GM23338 (cell line): ENCODE measurements around the gene GTPBP4. TPM values are rescaled to one million over a fixed set of nuclear protein-coding genes. Genes with fewer than 3 reads are reported as not detected.

ENCODE experiments used
- ATAC-seq: fragments of 200-7000 bp; cut with Tn5 transposase; 3 replicates; pipeline ENCODE4 v1.9.1; 2020
- DNase-seq: peaks from one replicate; pipeline ENCODE4 v3.0.0-alpha.2; 2015; ENCODE audit warnings: low spot score
- H2AFZ ChIP-seq: fragments of 200-600 bp; sonication (generic); 2 replicates; pipeline ENCODE4 v1.8.0; 2016; ENCODE audit warnings: antibody characterized with exemption, mild to moderate bottlenecking, moderate library complexity
- H3F3A ChIP-seq: fragments of 200-600 bp; sonication (generic); replicated peaks from 2 replicates; pipeline ENCODE4 v1.8.0; 2017; ENCODE audit warnings: antibody characterized with exemption, mixed run types, low read depth
- H3K27ac ChIP-seq: fragments of 200-600 bp; sonication (generic); 2 replicates; pipeline ENCODE4 v1.6.1; 2016; ENCODE audit warnings: low read depth
- H3K27me3 ChIP-seq: fragments of 200-600 bp; sonication (generic); 2 replicates; pipeline ENCODE4 v1.8.0; 2016; ENCODE audit warnings: mild to moderate bottlenecking, mixed run types, moderate library complexity; ENCODE audit not compliant: insufficient read depth
- H3K36me3 ChIP-seq: fragments of 200-600 bp; sonication (generic); 2 replicates; pipeline ENCODE4 v1.8.0; 2016; ENCODE audit warnings: mild to moderate bottlenecking; ENCODE audit not compliant: insufficient read depth
- H3K4me1 ChIP-seq: fragments of 200-600 bp; sonication (generic); 2 replicates; pipeline ENCODE4 v1.8.0; 2016; ENCODE audit warnings: mild to moderate bottlenecking, moderate library complexity; ENCODE audit not compliant: insufficient read depth
- H3K4me2 ChIP-seq: fragments of 200-600 bp; sonication (generic); 2 replicates; pipeline ENCODE4 v1.7.1; 2017; ENCODE audit warnings: mixed run types
- H3K4me3 ChIP-seq: fragments of 200-600 bp; sonication (generic); 2 replicates; pipeline ENCODE4 v1.6.1; 2016; ENCODE audit warnings: mixed run types
- H3K79me2 ChIP-seq: fragments of 200-600 bp; sonication (generic); replicated peaks from 2 replicates; pipeline ENCODE4 v1.8.0; 2017; ENCODE audit warnings: mild to moderate bottlenecking; ENCODE audit not compliant: insufficient read depth
- H3K9me2 ChIP-seq: fragments of 200-600 bp; sonication (generic); 2 replicates; pipeline ENCODE4 v1.8.0; 2017; ENCODE audit not compliant: insufficient read depth
- H4K20me1 ChIP-seq: fragments of 200-600 bp; sonication (generic); replicated peaks from 2 replicates; pipeline ENCODE4 v1.8.0; 2017; ENCODE audit warnings: mild to moderate bottlenecking; ENCODE audit not compliant: insufficient read depth
- H3K27ac Mint-ChIP-seq: 2 replicates; pipeline ENCODE4 v1.8.0; 2020; ENCODE audit warnings: inconsistent platforms, mild to moderate bottlenecking, moderate library complexity, mixed read lengths
- H3K27me3 Mint-ChIP-seq: 3 replicates; pipeline ENCODE4 v1.8.0; 2022; ENCODE audit warnings: low read depth, mild to moderate bottlenecking, moderate library complexity, mixed read lengths, inconsistent platforms; ENCODE audit not compliant: insufficient read depth, poor library complexity
- H3K36me3 Mint-ChIP-seq: 3 replicates; pipeline ENCODE4 v1.8.0; 2021; ENCODE audit warnings: low read depth, mild to moderate bottlenecking, inconsistent platforms, moderate library complexity, mixed read lengths
- H3K4me1 Mint-ChIP-seq: 3 replicates; pipeline ENCODE4 v1.8.0; 2020; ENCODE audit warnings: mild to moderate bottlenecking, inconsistent platforms, mixed read lengths
- H3K4me3 Mint-ChIP-seq: 3 replicates; pipeline ENCODE4 v1.8.0; 2021; ENCODE audit warnings: moderate library complexity, mild to moderate bottlenecking, inconsistent platforms, mixed read lengths
- H3K9me3 Mint-ChIP-seq: 3 replicates; pipeline ENCODE4 v1.8.0; 2020; ENCODE audit warnings: moderate library complexity, mild to moderate bottlenecking, inconsistent platforms, mixed read lengths
- EZH2phosphoT487 ChIP-seq: fragments of 200-600 bp; sonication (generic); IDR thresholded peaks from one replicate; pipeline ENCODE4 v1.8.1; 2018; ENCODE audit warnings: antibody characterized with exemption; ENCODE audit not compliant: unreplicated experiment
- JUNB ChIP-seq: IDR thresholded peaks from one replicate; pipeline ENCODE4 v1.6.1; 2016; ENCODE audit warnings: antibody characterized with exemption; ENCODE audit not compliant: unreplicated experiment
- POLR2AphosphoS5 ChIP-seq: IDR thresholded peaks from 2 replicates; pipeline ENCODE4 v1.6.1; 2016; ENCODE audit warnings: antibody characterized with exemption, low read depth
- STAT1 ChIP-seq: IDR thresholded peaks from one replicate; pipeline ENCODE4 v1.6.1; 2016; ENCODE audit warnings: antibody characterized with exemption; ENCODE audit not compliant: unreplicated experiment
- ZNF114 ChIP-seq: fragments of 250-450 bp; sonication (Bioruptor Pico); IDR thresholded peaks from 2 replicates; pipeline ENCODE4 v1.5.0; 2020; ENCODE audit warnings: mild to moderate bottlenecking, moderate library complexity
- ZNF331 ChIP-seq: fragments of 250-450 bp; sonication (Bioruptor Pico); IDR thresholded peaks from 2 replicates; pipeline ENCODE4 v1.5.0; 2020; ENCODE audit warnings: low read depth, mild to moderate bottlenecking, moderate library complexity
- polyA plus RNA-seq: library from polyadenylated mRNA; unstranded; fragments of >200 nt; fragmentation: Nextera tagmentation; extraction: Ambion mirVana; gene quantifications from 2 replicates; pipeline ENCODE4 v1.2.1, GENCODE V29; 2016
- total RNA-seq: library from RNA; depleted of rRNA; stranded (reverse); fragments of >200 nt; shearing (Covaris generic); gene quantifications from 2 replicates; pipeline ENCODE4 v1.2.3, GENCODE V29; 2014
- TF ChIP-seq, protein P1 (sequence below): IDR thresholded peaks from one replicate; pipeline ENCODE4 v1.6.1; 2018; ENCODE audit warnings: antibody characterized with exemption; ENCODE audit not compliant: unreplicated experiment
- TF ChIP-seq, protein P2 (sequence below): IDR thresholded peaks from 2 replicates; pipeline ENCODE4 v1.6.1; 2016; ENCODE audit warnings: antibody characterized with exemption
- TF ChIP-seq, protein P3 (sequence below), 2 experiments: fragments of 200-600 bp in 1 of 2; sonication (generic) in 1 of 2; conservative IDR thresholded peaks; 2 replicates each; pipeline versions ENCODE4 v1.5.1 to v1.6.1; 2016 to 2017; ENCODE audit warnings: antibody characterized with exemption in 2 of 2, low read depth in 2 of 2, mild to moderate bottlenecking in 2 of 2, moderate library complexity in 1 of 2

The GTPBP4 gene
- total and polyA plus RNA-seq, 2 experiments from 2014 or later: 56.5 to 62.6 TPM

DNA sequence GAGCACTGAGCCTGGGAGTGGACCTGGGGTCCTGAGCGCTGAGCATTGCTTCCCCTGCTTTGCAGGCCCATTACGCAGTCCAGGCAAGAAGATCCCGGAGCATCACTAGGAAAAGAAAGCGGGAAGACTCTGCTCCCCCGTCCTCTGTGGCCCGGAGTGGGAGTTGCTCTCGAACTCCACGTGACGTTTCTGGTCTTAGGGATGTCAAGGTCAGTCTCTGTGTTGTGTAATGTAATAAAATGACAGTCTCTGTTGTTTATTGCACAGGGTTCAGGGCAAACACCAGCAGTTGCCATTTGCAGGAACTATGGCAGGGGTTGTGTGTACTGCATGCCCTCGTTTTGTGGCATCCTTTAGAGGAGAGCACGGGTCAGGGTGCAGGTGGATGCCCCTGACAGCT, 27.5 kb downstream of the GTPBP4 start (continued):
- TF ChIP-seq, protein P1, sequence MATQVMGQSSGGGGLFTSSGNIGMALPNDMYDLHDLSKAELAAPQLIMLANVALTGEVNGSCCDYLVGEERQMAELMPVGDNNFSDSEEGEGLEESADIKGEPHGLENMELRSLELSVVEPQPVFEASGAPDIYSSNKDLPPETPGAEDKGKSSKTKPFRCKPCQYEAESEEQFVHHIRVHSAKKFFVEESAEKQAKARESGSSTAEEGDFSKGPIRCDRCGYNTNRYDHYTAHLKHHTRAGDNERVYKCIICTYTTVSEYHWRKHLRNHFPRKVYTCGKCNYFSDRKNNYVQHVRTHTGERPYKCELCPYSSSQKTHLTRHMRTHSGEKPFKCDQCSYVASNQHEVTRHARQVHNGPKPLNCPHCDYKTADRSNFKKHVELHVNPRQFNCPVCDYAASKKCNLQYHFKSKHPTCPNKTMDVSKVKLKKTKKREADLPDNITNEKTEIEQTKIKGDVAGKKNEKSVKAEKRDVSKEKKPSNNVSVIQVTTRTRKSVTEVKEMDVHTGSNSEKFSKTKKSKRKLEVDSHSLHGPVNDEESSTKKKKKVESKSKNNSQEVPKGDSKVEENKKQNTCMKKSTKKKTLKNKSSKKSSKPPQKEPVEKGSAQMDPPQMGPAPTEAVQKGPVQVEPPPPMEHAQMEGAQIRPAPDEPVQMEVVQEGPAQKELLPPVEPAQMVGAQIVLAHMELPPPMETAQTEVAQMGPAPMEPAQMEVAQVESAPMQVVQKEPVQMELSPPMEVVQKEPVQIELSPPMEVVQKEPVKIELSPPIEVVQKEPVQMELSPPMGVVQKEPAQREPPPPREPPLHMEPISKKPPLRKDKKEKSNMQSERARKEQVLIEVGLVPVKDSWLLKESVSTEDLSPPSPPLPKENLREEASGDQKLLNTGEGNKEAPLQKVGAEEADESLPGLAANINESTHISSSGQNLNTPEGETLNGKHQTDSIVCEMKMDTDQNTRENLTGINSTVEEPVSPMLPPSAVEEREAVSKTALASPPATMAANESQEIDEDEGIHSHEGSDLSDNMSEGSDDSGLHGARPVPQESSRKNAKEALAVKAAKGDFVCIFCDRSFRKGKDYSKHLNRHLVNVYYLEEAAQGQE: no peak
- TF ChIP-seq ZNF114 (CRISPR knock-in tag) (no peak), STAT1 (no peak), JUNB (no peak)
- TF ChIP-seq, protein P2, sequence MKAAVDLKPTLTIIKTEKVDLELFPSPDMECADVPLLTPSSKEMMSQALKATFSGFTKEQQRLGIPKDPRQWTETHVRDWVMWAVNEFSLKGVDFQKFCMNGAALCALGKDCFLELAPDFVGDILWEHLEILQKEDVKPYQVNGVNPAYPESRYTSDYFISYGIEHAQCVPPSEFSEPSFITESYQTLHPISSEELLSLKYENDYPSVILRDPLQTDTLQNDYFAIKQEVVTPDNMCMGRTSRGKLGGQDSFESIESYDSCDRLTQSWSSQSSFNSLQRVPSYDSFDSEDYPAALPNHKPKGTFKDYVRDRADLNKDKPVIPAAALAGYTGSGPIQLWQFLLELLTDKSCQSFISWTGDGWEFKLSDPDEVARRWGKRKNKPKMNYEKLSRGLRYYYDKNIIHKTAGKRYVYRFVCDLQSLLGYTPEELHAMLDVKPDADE: no peak
- TF ChIP-seq, protein P3, sequence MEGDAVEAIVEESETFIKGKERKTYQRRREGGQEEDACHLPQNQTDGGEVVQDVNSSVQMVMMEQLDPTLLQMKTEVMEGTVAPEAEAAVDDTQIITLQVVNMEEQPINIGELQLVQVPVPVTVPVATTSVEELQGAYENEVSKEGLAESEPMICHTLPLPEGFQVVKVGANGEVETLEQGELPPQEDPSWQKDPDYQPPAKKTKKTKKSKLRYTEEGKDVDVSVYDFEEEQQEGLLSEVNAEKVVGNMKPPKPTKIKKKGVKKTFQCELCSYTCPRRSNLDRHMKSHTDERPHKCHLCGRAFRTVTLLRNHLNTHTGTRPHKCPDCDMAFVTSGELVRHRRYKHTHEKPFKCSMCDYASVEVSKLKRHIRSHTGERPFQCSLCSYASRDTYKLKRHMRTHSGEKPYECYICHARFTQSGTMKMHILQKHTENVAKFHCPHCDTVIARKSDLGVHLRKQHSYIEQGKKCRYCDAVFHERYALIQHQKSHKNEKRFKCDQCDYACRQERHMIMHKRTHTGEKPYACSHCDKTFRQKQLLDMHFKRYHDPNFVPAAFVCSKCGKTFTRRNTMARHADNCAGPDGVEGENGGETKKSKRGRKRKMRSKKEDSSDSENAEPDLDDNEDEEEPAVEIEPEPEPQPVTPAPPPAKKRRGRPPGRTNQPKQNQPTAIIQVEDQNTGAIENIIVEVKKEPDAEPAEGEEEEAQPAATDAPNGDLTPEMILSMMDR (conservative IDR thresholded peaks at IDR 0.05; ENCODE audit: low read depth in 2 of 2): no peak

DNA sequence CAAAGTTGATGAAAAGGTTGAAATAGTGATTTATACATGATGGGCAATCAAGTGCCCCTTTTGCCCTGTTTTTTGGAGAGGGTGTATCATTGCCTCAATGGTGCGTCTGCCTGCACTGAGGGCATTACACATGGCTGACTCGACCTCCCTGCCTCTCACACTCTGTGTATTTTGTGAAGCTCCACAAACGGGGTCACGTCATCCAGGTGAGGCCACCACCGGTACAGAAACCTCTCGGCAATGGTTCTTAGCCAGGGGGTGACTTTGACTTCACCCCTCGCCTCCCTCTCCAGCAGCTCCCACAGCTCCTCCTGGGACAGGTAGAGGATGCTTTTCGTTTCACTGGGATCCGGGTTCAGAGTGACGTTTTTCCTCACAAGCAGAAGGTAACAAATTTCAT, 31.1 kb downstream of the GTPBP4 start:
- Histone ChIP-seq H3K79me2 (no peaks in the 10 kb centered on the region; the same call in 1 of the 2 replicates), H3K4me3 (no peak overlapping the region), H3K9me2 (no peaks in the 10 kb centered on the region), H3K4me2 (no peak overlapping the region), H3F3A (peaks cover 12% of the 10 kb centered on the region; the same call in 1 of the 2 replicates), H3K27me3 (no peaks in the 10 kb centered on the region), H3K27ac (no peak overlapping the region), H3K4me1 (no peaks in the 10 kb centered on the region), H2AFZ (no peak overlapping the region), H3K36me3 (peaks cover 36% of the 10 kb centered on the region), H4K20me1 (peaks cover 7% of the 10 kb centered on the region)
- Mint-ChIP-seq H3K4me1 (peaks cover 3% of the 10 kb centered on the region; the same call in 1 of the 3 replicates), H3K4me3 (no peak overlapping the region), H3K9me3 (no peaks in the 10 kb centered on the region), H3K36me3 (peaks cover 63% of the 10 kb centered on the region), H3K27me3 (peaks cover 11% of the 10 kb centered on the region), H3K27ac (no peak overlapping the region)
- TF ChIP-seq POLR2AphosphoS5 (no peak), JUNB (no peak), EZH2phosphoT487 (no peak), STAT1 (no peak), ZNF331 (CRISPR knock-in tag) (no peak)
- TF ChIP-seq, protein P2: no peak
- DNase-seq (no peak), ATAC-seq (no peak)
